GM12878 (cell line): ENCODE measurements around the gene EPB41L1. TPM values are rescaled to one million over a fixed set of nuclear protein-coding genes. Genes with fewer than 3 reads are reported as not detected.

ENCODE experiments used
- ATAC-seq: fragments of 200-7000 bp; cut with Tn5 transposase; 3 replicates; pipeline ENCODE4 v1.9.1; 2020; ENCODE audit warnings: mild to moderate bottlenecking, moderate library complexity
- BruUV-seq: library from RNA; stranded (reverse); fragments of 400-500 nt; replicated peaks from 2 replicates; lab custom pipeline; 2021; lab: Mats Ljungman, UMichigan
- CTCF ChIA-PET: fragments of 300-600 bp; sonication (Branson Sonifier 250); formaldehyde crosslinking; extraction: SDS; loops from one replicate; lab custom pipeline; 2021; ENCODE audit warnings: inconsistent platforms; lab: Yijun Ruan, JAX
- POLR2A ChIA-PET: fragments of 350-600 bp; formaldehyde crosslinking; extraction: SDS; loops from one replicate; lab custom pipeline; 2021; ENCODE audit warnings: inconsistent platforms; lab: Charles Lee
- RAD21 ChIA-PET: fragments of 300-600 bp; sonication (Branson Sonifier 250); formaldehyde crosslinking; loops from one replicate; lab custom pipeline; 2023; ENCODE audit warnings: antibody characterized with exemption; ENCODE audit not compliant: unreplicated experiment; lab: Charles Lee
- SMC1A ChIA-PET: fragments of 300-600 bp; sonication (Branson Sonifier 250); formaldehyde crosslinking; loops from one replicate; lab custom pipeline; 2023; ENCODE audit not compliant: unreplicated experiment, uncharacterized antibody; lab: Charles Lee
- DNase-seq: peaks from one replicate; pipeline ENCODE4 v3.0.0-alpha.2; 2011; ENCODE audit warnings: low read depth, low spot score
- FAIRE-seq: peaks from 3 replicates; lab custom pipeline; 2011; peaks lifted over from hg19 to GRCh38; lab: Jason Lieb, UNC
- H2AFZ ChIP-seq: 2 replicates; pipeline ENCODE4 v1.6.0; 2011; ENCODE audit warnings: low read depth, low read length, control low read depth; ENCODE audit not compliant: control insufficient read depth
- H3K27ac ChIP-seq: 2 replicates; pipeline ENCODE4 v1.5.1; 2011; ENCODE audit warnings: control low read depth; ENCODE audit not compliant: control insufficient read depth, insufficient read depth
- H3K27me3 ChIP-seq, 2 experiments: replicated peaks in 1 of 2; 2 replicates each; pipeline versions ENCODE4 v1.6.0 to v1.6.1; 2011; ENCODE audit warnings: low read length in 1 of 2; ENCODE audit not compliant: control insufficient read depth in 2 of 2, insufficient read depth in 2 of 2
- H3K36me3 ChIP-seq, 2 experiments: 2 replicates each; pipeline ENCODE4 v1.5.1; 2011; ENCODE audit warnings: low read length in 1 of 2; ENCODE audit not compliant: control insufficient read depth in 2 of 2, insufficient read depth in 2 of 2
- H3K4me1 ChIP-seq: 2 replicates; pipeline ENCODE4 v1.6.1; 2011; ENCODE audit warnings: mild to moderate bottlenecking, low read length, moderate library complexity, mixed read lengths; ENCODE audit not compliant: control insufficient read depth, insufficient read depth
- H3K4me2 ChIP-seq: 2 replicates; pipeline ENCODE4 v1.6.0; 2011; ENCODE audit warnings: control low read depth; ENCODE audit not compliant: control insufficient read depth, insufficient read depth
- H3K4me3 ChIP-seq: fragments of 200-600 bp; sonication (generic); 2 replicates; pipeline ENCODE4 v1.5.1; 2016
- H3K79me2 ChIP-seq: 2 replicates; pipeline ENCODE4 v1.6.0; 2011; ENCODE audit warnings: low read length; ENCODE audit not compliant: control insufficient read depth, insufficient read depth
- H3K9ac ChIP-seq: 2 replicates; pipeline ENCODE4 v1.8.0; 2011; ENCODE audit warnings: low read length, control low read depth, mixed read lengths; ENCODE audit not compliant: control insufficient read depth, insufficient read depth
- H3K9me3 ChIP-seq: replicated peaks from 3 replicates; pipeline ENCODE4 v1.5.1; 2011; ENCODE audit warnings: mild to moderate bottlenecking, low read length; ENCODE audit not compliant: control insufficient read depth, insufficient read depth
- H4K20me1 ChIP-seq: 2 replicates; pipeline ENCODE4 v1.6.0; 2011; ENCODE audit not compliant: control insufficient read depth, insufficient read depth
- MYB ChIP-seq: fragments of 150-350 bp; IDR thresholded peaks from 2 replicates; pipeline ENCODE4 v1.6.1; 2014; ENCODE audit warnings: mild to moderate bottlenecking, low read depth, low read length, borderline replicate concordance
- RAD21 ChIP-seq: IDR thresholded peaks from 2 replicates; pipeline ENCODE4 v1.6.1; 2011; ENCODE audit warnings: mild to moderate bottlenecking, low read depth, low read length, moderate library complexity; ENCODE audit not compliant: insufficient read depth
- RAD51 ChIP-seq: fragments of 450-650 bp; IDR thresholded peaks from 2 replicates; pipeline ENCODE4 v1.6.1; 2016; ENCODE audit warnings: moderate library complexity, mild to moderate bottlenecking, inconsistent platforms
- SREBF1 ChIP-seq: IDR thresholded peaks from 2 replicates; pipeline ENCODE4 v1.6.1; 2012; ENCODE audit warnings: mild to moderate bottlenecking, low read length
- WGBS: methylation state at CpG from one replicate; pipeline ENCODE4 v1.1.6; 2016; ENCODE audit warnings: low lambda C conversion rate; ENCODE audit not compliant: insufficient replicate concordance, insufficient coverage; ENCODE audit errors: missing lambda C conversion rate; 5-methylcytosine and 5-hydroxymethylcytosine counted together
- in situ Hi-C: fragments of 300-500 bp; cut with MboI; formaldehyde crosslinking; loops from 9 replicates; pipeline ENCODE4 v1.14.3; 2018; ENCODE audit warnings: mixed read lengths
- intact Hi-C: fragments of 100-400 bp; cut with micrococcal nuclease; formaldehyde crosslinking; loops from one replicate; pipeline ENCODE4 v1.14.2; 2022; ENCODE audit not compliant: unreplicated experiment
- polyA plus RNA-seq, 11 experiments: library from polyadenylated mRNA; depleted of rRNA in 4 of 11; unstranded in 6 of 11; stranded (reverse) in 5 of 11; fragments of >200 nt; fragmentation: Nextera tagmentation in 4 of 11; fragmentation: Illumina TruSeq in 1 of 11; extraction: Ambion mirVana in 4 of 11; extraction: Trizol in 1 of 11; gene quantifications; 1 replicate in 1 of 11; 2 replicates in 10 of 11; pipeline versions ENCODE4 v1.2.1 to v1.2.3, GENCODE V29; 2011 to 2016; ENCODE audit warnings: inconsistent platforms in 2 of 11, missing spikeins in 2 of 11, low read depth in 1 of 11
- total RNA-seq, 4 experiments: library from RNA; depleted of rRNA in 3 of 4; stranded (reverse); fragments of >200 nt in 3 of 4; fragmentation: Illumina TruSeq in 1 of 4; extraction: Trizol in 1 of 4; gene quantifications; 2 replicates each; pipeline versions ENCODE4 v1.2.1 to v1.2.3, GENCODE V29; 2013 to 2021
- TF ChIP-seq, protein P1 (sequence below): fragments of 450-650 bp; IDR thresholded peaks from 2 replicates; pipeline ENCODE4 v1.6.1; 2016; ENCODE audit warnings: mild to moderate bottlenecking, moderate library complexity, borderline replicate concordance
- TF ChIP-seq, protein P2 (sequence below): fragments of 450-650 bp; IDR thresholded peaks from 2 replicates; pipeline ENCODE4 v1.6.1; 2017; ENCODE audit warnings: mild to moderate bottlenecking

The EPB41L1 gene
- total and polyA plus RNA-seq, 10 of the 15 experiments (the other 5 are each of a cell fraction or from before 2014, with no cell fraction given), result 0.08 to 3.2 (median 0.31) TPM

DNA sequence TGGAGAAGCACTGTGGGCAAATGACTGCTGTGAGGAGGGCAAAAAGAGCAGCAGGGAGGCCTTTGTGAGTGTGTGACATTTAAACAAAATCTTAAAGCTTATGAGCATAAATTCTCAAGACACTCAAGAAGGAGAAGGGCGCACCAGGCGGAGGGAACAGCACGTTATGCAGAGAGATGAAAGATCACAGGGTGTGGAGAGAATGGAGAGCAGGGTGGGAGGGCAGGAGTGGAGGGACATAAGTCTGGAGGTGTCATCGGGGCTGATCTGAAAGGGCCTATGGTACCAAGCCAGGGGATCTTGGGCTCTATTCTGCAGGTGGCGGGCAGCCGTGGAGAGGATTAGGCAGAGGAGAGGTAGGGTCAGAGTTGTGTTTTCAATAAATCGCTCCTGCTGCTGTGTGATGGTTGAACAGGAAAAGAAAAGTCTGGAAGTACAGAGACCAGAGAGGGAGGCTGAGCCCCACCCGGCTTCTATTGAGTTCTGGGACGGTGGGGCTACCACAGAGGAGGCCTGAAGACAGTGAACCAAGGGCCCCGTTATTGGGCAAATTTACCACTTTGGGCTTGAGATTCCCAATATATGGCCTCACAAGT, 127.3 kb downstream of the EPB41L1 start:
- H3K4me2 ChIP-seq, result no peak overlapping the region
- ChIA-PET RAD21 (no interaction called here), CTCF (no interaction called here), POLR2A (no interaction called here), SMC1A (no interaction called here)
- no peak for DNase-seq
- no peaks in the 10 kb centered on the region for H3K79me2 ChIP-seq
- H3K4me1 ChIP-seq, result no peaks in the 10 kb centered on the region
- no peaks in the 10 kb centered on the region for H3K9me3 ChIP-seq
- H2AFZ ChIP-seq, result no peak overlapping the region
- no TSS peak for BruUV-seq
- no peak overlapping the region for H3K9ac ChIP-seq
- peaks cover 0 to 1% of the 10 kb centered on the region in 2 experiments; a peak in 1 of 4 replicates for H3K27me3 ChIP-seq
- no peak overlapping the region for H3K4me3 ChIP-seq
- WGBS, result 43% methylated on average over 10 of the region's 10 CpGs
- no peak overlapping the region for H3K27ac ChIP-seq
- H3K36me3 ChIP-seq, result no peaks in the 10 kb centered on the region
- no peaks in the 10 kb centered on the region for H4K20me1 ChIP-seq
- no peak for ATAC-seq
- in situ Hi-C loops (no loop called here), intact Hi-C loops (no loop called here)
- no peak for TF ChIP-seq RAD21
- no peak for TF ChIP-seq RAD51
- no peak for TF ChIP-seq MYB
- no peak for TF ChIP-seq SREBF1
- TF ChIP-seq, protein P1, sequence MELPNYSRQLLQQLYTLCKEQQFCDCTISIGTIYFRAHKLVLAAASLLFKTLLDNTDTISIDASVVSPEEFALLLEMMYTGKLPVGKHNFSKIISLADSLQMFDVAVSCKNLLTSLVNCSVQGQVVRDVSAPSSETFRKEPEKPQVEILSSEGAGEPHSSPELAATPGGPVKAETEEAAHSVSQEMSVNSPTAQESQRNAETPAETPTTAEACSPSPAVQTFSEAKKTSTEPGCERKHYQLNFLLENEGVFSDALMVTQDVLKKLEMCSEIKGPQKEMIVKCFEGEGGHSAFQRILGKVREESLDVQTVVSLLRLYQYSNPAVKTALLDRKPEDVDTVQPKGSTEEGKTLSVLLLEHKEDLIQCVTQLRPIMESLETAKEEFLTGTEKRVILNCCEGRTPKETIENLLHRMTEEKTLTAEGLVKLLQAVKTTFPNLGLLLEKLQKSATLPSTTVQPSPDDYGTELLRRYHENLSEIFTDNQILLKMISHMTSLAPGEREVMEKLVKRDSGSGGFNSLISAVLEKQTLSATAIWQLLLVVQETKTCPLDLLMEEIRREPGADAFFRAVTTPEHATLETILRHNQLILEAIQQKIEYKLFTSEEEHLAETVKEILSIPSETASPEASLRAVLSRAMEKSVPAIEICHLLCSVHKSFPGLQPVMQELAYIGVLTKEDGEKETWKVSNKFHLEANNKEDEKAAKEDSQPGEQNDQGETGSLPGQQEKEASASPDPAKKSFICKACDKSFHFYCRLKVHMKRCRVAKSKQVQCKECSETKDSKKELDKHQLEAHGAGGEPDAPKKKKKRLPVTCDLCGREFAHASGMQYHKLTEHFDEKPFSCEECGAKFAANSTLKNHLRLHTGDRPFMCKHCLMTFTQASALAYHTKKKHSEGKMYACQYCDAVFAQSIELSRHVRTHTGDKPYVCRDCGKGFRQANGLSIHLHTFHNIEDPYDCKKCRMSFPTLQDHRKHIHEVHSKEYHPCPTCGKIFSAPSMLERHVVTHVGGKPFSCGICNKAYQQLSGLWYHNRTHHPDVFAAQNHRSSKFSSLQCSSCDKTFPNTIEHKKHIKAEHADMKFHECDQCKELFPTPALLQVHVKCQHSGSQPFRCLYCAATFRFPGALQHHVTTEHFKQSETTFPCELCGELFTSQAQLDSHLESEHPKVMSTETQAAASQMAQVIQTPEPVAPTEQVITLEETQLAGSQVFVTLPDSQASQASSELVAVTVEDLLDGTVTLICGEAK, result no peak
- TF ChIP-seq, protein P2, sequence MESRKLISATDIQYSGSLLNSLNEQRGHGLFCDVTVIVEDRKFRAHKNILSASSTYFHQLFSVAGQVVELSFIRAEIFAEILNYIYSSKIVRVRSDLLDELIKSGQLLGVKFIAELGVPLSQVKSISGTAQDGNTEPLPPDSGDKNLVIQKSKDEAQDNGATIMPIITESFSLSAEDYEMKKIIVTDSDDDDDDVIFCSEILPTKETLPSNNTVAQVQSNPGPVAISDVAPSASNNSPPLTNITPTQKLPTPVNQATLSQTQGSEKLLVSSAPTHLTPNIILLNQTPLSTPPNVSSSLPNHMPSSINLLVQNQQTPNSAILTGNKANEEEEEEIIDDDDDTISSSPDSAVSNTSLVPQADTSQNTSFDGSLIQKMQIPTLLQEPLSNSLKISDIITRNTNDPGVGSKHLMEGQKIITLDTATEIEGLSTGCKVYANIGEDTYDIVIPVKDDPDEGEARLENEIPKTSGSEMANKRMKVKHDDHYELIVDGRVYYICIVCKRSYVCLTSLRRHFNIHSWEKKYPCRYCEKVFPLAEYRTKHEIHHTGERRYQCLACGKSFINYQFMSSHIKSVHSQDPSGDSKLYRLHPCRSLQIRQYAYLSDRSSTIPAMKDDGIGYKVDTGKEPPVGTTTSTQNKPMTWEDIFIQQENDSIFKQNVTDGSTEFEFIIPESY, result no peak
- no peak for FAIRE-seq

Other genes starting within 250 kb of the EPB41L1 start
- 62.8 and 77.3 TPM in 2 replicates for gene SCAND1, start 200.2 kb upstream of the EPB41L1 start, total RNA-seq (2014; rRNA removed)
- 4.7 and 6.4 TPM in 2 replicates for gene SCAND1, start 200.2 kb upstream of the EPB41L1 start, total RNA-seq (2014; rRNA removed; fragmentation: Illumina TruSeq; extraction: Trizol)
- gene SCAND1, start 200.2 kb upstream of the EPB41L1 start, total RNA-seq (2021), result 68.1 and 73.1 TPM in 2 replicates
- 3.1 and 5.7 TPM in 2 replicates for gene SCAND1, start 200.2 kb upstream of the EPB41L1 start, polyA plus RNA-seq (2011; rRNA removed)
- gene SCAND1, start 200.2 kb upstream of the EPB41L1 start, polyA plus RNA-seq (2014; fragmentation: Illumina TruSeq; extraction: Trizol), result 0.60 TPM in 1 of 2 replicates, not detected in the other
- under 1 TPM; 0.08 to 0.16 TPM for gene SCAND1, start 200.2 kb upstream of the EPB41L1 start, polyA plus RNA-seq (2014; fragmentation: Nextera tagmentation; extraction: Ambion mirVana)
- 45.3 and 57.0 TPM in 2 replicates for gene SCAND1, start 200.2 kb upstream of the EPB41L1 start, polyA plus RNA-seq (2014; rRNA removed)
- gene SCAND1, start 200.2 kb upstream of the EPB41L1 start, polyA plus RNA-seq (2016; fragmentation: Nextera tagmentation; extraction: Ambion mirVana), result 100 to 1,000 TPM; 110 to 117 TPM
- gene CNBD2, start 186.2 kb upstream of the EPB41L1 start, total RNA-seq (2014; rRNA removed), result 5.8 and 7.6 TPM in 2 replicates
- 3.2 and 5.8 TPM in 2 replicates for gene CNBD2, start 186.2 kb upstream of the EPB41L1 start, total RNA-seq (2014; rRNA removed; fragmentation: Illumina TruSeq; extraction: Trizol)
- gene CNBD2, start 186.2 kb upstream of the EPB41L1 start, total RNA-seq (2021), result 3.7 and 4.7 TPM in 2 replicates
- gene CNBD2, start 186.2 kb upstream of the EPB41L1 start, polyA plus RNA-seq (2011; rRNA removed), result 4.9 and 5.3 TPM in 2 replicates
- gene CNBD2, start 186.2 kb upstream of the EPB41L1 start, polyA plus RNA-seq (2014; fragmentation: Illumina TruSeq; extraction: Trizol), result 3.4 and 4.5 TPM in 2 replicates
- gene CNBD2, start 186.2 kb upstream of the EPB41L1 start, polyA plus RNA-seq (2014; fragmentation: Nextera tagmentation; extraction: Ambion mirVana), result 1 to 10 TPM; 2.5 to 4.5 TPM
- 7.4 and 8.7 TPM in 2 replicates for gene CNBD2, start 186.2 kb upstream of the EPB41L1 start, polyA plus RNA-seq (2014; rRNA removed)
- 1 to 10 TPM in 1 of 2 experiments, under 1 TPM in 1; 0.86 to 3.8 TPM for gene CNBD2, start 186.2 kb upstream of the EPB41L1 start, polyA plus RNA-seq (2016; fragmentation: Nextera tagmentation; extraction: Ambion mirVana)
- 34.8 and 36.9 TPM in 2 replicates for gene AAR2, start 81.7 kb downstream of the EPB41L1 start, total RNA-seq (2014; rRNA removed)
- gene AAR2, start 81.7 kb downstream of the EPB41L1 start, total RNA-seq (2014; rRNA removed; fragmentation: Illumina TruSeq; extraction: Trizol), result 19.0 and 20.3 TPM in 2 replicates
- gene AAR2, start 81.7 kb downstream of the EPB41L1 start, total RNA-seq (2021), result 23.6 and 25.7 TPM in 2 replicates
- 17.9 and 29.9 TPM in 2 replicates for gene AAR2, start 81.7 kb downstream of the EPB41L1 start, polyA plus RNA-seq (2011; rRNA removed)
- 17.0 and 32.7 TPM in 2 replicates for gene AAR2, start 81.7 kb downstream of the EPB41L1 start, polyA plus RNA-seq (2014; fragmentation: Illumina TruSeq; extraction: Trizol)
- gene AAR2, start 81.7 kb downstream of the EPB41L1 start, polyA plus RNA-seq (2014; fragmentation: Nextera tagmentation; extraction: Ambion mirVana), result 1 to 10 TPM; 6.5 to 8.7 TPM
- 30.8 and 31.0 TPM in 2 replicates for gene AAR2, start 81.7 kb downstream of the EPB41L1 start, polyA plus RNA-seq (2014; rRNA removed)
- gene AAR2, start 81.7 kb downstream of the EPB41L1 start, polyA plus RNA-seq (2016; fragmentation: Nextera tagmentation; extraction: Ambion mirVana), result 10 to 100 TPM; 34.1 to 41.7 TPM
- 13.3 and 14.8 TPM in 2 replicates for gene DLGAP4, start 151.6 kb downstream of the EPB41L1 start, total RNA-seq (2014; rRNA removed)
- gene DLGAP4, start 151.6 kb downstream of the EPB41L1 start, total RNA-seq (2014; rRNA removed; fragmentation: Illumina TruSeq; extraction: Trizol), result 9.7 and 12.1 TPM in 2 replicates
- 42.4 and 43.3 TPM in 2 replicates for gene DLGAP4, start 151.6 kb downstream of the EPB41L1 start, total RNA-seq (2021)
- 6.4 and 9.6 TPM in 2 replicates for gene DLGAP4, start 151.6 kb downstream of the EPB41L1 start, polyA plus RNA-seq (2011; rRNA removed)
- 22.5 and 29.6 TPM in 2 replicates for gene DLGAP4, start 151.6 kb downstream of the EPB41L1 start, polyA plus RNA-seq (2014; fragmentation: Illumina TruSeq; extraction: Trizol)
- gene DLGAP4, start 151.6 kb downstream of the EPB41L1 start, polyA plus RNA-seq (2014; fragmentation: Nextera tagmentation; extraction: Ambion mirVana), result under 1 TPM; 0.42 to 0.90 TPM
- gene DLGAP4, start 151.6 kb downstream of the EPB41L1 start, polyA plus RNA-seq (2014; rRNA removed), result 25.3 and 28.8 TPM in 2 replicates
- 10 to 100 TPM; 24.6 to 28.2 TPM for gene DLGAP4, start 151.6 kb downstream of the EPB41L1 start, polyA plus RNA-seq (2016; fragmentation: Nextera tagmentation; extraction: Ambion mirVana)